ENCODE results near the gene PLXNA2. TPM values are rescaled to one million over a fixed set of nuclear protein-coding genes. Genes with fewer than 3 reads are reported as not detected.

PLXNA2 gene
- polyA plus RNA-seq, 1 of the 3 experiments (the other 2 are of a cell fraction) = 8.5 TPM

DNA sequence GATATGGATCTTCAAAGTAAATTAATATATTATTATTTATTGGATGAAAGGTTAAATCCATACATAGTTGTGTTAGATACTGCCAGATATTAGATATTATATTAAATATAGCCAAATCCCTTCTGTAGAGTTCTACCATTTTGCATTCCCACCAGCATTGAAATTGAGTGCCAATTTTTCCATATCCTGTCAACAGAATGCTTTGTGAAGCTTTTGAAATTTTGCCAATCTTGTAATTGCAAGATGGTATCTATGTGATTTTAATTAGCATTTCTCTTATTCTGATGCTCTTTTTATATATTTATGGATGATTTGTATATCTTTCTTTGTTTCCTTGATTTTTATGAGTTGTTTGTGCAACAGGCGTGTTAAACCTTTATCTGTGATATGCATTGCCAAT lies 266.3 kb downstream of the PLXNA2 start:
- ChIA-PET CTCF (interaction anchor here (0.9 kb wide), 1 partner anchor 14 kb away, joined by 3 read pairs; no protein-coding TSS in a partner anchor), POLR2A (no interaction called here)
- Histone ChIP-seq H3K27me3 (ENCODE audit: insufficient read depth) (no peaks in the 10 kb centered on the region; the same call in 1 of the 2 replicates), H3K9me2 (no peaks in the 10 kb centered on the region; the same call in 1 of the 2 replicates), H3K79me2 (ENCODE audit: insufficient read depth) (no peaks in the 10 kb centered on the region), H2AFZ (ENCODE audit: low read depth) (no peak overlapping the region), H3K4me3 (ENCODE audit: low read depth in 2 of 2, low read length in 1 of 2) (no peak overlapping the region), H3K27ac (ENCODE audit: low read depth in 2 of 2, low read length in 1 of 2) (no peak overlapping the region), H3K4me1 (ENCODE audit: control insufficient read depth in 1 of 2, insufficient read depth in 2 of 2, low read depth in 1 of 2, low read length in 1 of 2) (no peaks in the 10 kb centered on the region), H3K9ac (no peak overlapping the region), H3K36me3 (replicated peaks in 1 of 2; ENCODE audit: control insufficient read depth in 1 of 2, insufficient read depth in 2 of 2, low read length in 1 of 2) (no peaks in the 10 kb centered on the region), H3F3A (replicated peaks; ENCODE audit: insufficient read depth) (no peaks in the 10 kb centered on the region), H3K4me2 (no peak overlapping the region), H4K20me1 (ENCODE audit: insufficient read depth) (no peaks in the 10 kb centered on the region), H3K9me3 (no peaks in the 10 kb centered on the region; the same call in 1 of the 2 replicates)
- 71% methylated on average over 1 of the region's 1 CpG for WGBS (ENCODE audit: low lambda C conversion rate)
- DNase-seq = no peak
- TF ChIP-seq RAD21 (IDR thresholded peaks at IDR 0.05; ENCODE audit: low read length) = no peak
- no peak for TF ChIP-seq FOSL2 (IDR thresholded peaks at IDR 0.05; ENCODE audit: borderline replicate concordance, low read depth)
- TF ChIP-seq, protein P1, sequence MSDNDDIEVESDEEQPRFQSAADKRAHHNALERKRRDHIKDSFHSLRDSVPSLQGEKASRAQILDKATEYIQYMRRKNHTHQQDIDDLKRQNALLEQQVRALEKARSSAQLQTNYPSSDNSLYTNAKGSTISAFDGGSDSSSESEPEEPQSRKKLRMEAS (IDR thresholded peaks at IDR 0.05; ENCODE audit: low read depth) = no peak
- no peak for TF ChIP-seq POLR2AphosphoS5 (IDR thresholded peaks at IDR 0.05; ENCODE audit: low read depth, low read length)
- TF ChIP-seq RCOR1 (IDR thresholded peaks at IDR 0.05; ENCODE audit: low read length) = no peak
- TF ChIP-seq EP300 (IDR thresholded peaks at IDR 0.05; ENCODE audit: borderline replicate concordance in 1 of 2, low read depth in 1 of 2, low read length in 1 of 2) = no peak
- TF ChIP-seq NFIC (IDR thresholded peaks at IDR 0.05; ENCODE audit: borderline replicate concordance) = no peak
- no peak for TF ChIP-seq MXI1 (IDR thresholded peaks at IDR 0.05; ENCODE audit: low read depth, low read length)
- no peak for TF ChIP-seq SIN3A (IDR thresholded peaks at IDR 0.05; ENCODE audit: borderline replicate concordance, low read depth, low read length)
- no peak for TF ChIP-seq MEF2A (IDR thresholded peaks at IDR 0.05; ENCODE audit: borderline replicate concordance, low read depth)
- TF ChIP-seq, protein P2, sequence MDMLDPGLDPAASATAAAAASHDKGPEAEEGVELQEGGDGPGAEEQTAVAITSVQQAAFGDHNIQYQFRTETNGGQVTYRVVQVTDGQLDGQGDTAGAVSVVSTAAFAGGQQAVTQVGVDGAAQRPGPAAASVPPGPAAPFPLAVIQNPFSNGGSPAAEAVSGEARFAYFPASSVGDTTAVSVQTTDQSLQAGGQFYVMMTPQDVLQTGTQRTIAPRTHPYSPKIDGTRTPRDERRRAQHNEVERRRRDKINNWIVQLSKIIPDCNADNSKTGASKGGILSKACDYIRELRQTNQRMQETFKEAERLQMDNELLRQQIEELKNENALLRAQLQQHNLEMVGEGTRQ (IDR thresholded peaks at IDR 0.05; ENCODE audit: borderline replicate concordance, low read depth, low read length) = no peak
- TF ChIP-seq ELF1 (IDR thresholded peaks at IDR 0.05) = no peak
- TF ChIP-seq GABPA (IDR thresholded peaks at IDR 0.05; ENCODE audit: low read depth) = no peak
- TF ChIP-seq, protein P3, sequence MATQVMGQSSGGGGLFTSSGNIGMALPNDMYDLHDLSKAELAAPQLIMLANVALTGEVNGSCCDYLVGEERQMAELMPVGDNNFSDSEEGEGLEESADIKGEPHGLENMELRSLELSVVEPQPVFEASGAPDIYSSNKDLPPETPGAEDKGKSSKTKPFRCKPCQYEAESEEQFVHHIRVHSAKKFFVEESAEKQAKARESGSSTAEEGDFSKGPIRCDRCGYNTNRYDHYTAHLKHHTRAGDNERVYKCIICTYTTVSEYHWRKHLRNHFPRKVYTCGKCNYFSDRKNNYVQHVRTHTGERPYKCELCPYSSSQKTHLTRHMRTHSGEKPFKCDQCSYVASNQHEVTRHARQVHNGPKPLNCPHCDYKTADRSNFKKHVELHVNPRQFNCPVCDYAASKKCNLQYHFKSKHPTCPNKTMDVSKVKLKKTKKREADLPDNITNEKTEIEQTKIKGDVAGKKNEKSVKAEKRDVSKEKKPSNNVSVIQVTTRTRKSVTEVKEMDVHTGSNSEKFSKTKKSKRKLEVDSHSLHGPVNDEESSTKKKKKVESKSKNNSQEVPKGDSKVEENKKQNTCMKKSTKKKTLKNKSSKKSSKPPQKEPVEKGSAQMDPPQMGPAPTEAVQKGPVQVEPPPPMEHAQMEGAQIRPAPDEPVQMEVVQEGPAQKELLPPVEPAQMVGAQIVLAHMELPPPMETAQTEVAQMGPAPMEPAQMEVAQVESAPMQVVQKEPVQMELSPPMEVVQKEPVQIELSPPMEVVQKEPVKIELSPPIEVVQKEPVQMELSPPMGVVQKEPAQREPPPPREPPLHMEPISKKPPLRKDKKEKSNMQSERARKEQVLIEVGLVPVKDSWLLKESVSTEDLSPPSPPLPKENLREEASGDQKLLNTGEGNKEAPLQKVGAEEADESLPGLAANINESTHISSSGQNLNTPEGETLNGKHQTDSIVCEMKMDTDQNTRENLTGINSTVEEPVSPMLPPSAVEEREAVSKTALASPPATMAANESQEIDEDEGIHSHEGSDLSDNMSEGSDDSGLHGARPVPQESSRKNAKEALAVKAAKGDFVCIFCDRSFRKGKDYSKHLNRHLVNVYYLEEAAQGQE (IDR thresholded peaks at IDR 0.05; ENCODE audit: low read depth, low read length) = no peak
- TF ChIP-seq FOXM1 (IDR thresholded peaks at IDR 0.05; ENCODE audit: low read depth) = no peak

Measured in SK-N-SH (cell line).